ENCODE results near the gene SETBP1. TPM values are rescaled to one million over a fixed set of nuclear protein-coding genes. Genes with fewer than 3 reads are reported as not detected.

SETBP1 gene
- total RNA-seq, 1 donor from 2014 or later, result 12.4 TPM

DNA sequence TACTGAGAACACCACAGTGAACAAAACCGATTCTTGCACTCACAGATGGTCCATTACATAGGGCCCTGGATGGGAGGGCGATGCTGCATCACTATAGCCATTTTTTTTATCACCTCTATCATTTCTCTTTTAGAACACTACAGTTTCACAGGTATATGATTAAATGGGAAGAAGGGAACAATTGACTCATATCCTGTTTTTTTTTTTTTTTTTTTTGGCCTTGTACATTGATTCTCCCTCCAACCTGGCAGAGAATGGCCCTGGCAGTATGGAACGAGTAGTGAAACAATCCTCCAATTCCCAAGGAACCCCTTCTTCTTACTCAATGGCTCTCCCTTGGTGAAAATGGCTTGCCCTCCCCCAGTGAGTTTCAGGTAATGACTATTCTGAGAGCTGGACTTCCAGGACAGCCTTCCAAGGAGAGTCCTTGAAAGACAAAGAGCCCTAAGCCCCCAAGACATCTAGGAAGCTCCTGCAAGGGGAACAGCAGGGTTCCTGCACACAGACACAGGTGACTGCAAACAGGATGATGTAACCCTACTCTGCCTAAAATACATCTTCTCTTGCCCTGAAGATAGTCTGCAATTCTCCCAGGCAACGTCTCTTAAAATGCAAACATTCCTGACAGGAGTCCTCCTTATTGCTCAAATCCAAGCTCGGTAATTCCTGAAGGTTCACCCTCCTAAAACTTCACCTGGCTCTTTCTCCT lies 405.4 kb downstream of the SETBP1 start:
- no peak overlapping the region for H3K9ac ChIP-seq (ENCODE audit: low read length)
- H4K20me1 ChIP-seq (ENCODE audit: insufficient read depth, low read length), result no peaks in the 10 kb centered on the region
- H2AFZ ChIP-seq (ENCODE audit: low read depth, low read length), result no peak overlapping the region
- TF ChIP-seq CTCF (IDR thresholded peaks at IDR 0.05; ENCODE audit: insufficient read depth, low read depth, low read length) (no peak), EZH2 (IDR thresholded peaks at IDR 0.05; ENCODE audit: insufficient read depth, low read length) (no peak)
- no peak overlapping the region for H3K27ac ChIP-seq (ENCODE audit: low read depth, low read length)
- H3K4me3 ChIP-seq (ENCODE audit: insufficient read depth, low read depth, low read length), result no peak overlapping the region
- H3K36me3 ChIP-seq (ENCODE audit: insufficient read depth, low read length), result no peaks in the 10 kb centered on the region
- H3K27me3 ChIP-seq (ENCODE audit: insufficient read depth, low read length), result no peaks in the 10 kb centered on the region
- FAIRE-seq (no peak), DNase-seq (ENCODE audit: low read depth) (no peak)
- no peaks in the 10 kb centered on the region for H3K4me1 ChIP-seq (ENCODE audit: insufficient read depth, low read length)
- H3K36me3 Mint-ChIP-seq (ENCODE audit: low read depth, unreplicated experiment), result no peaks in the 10 kb centered on the region
- H3K4me2 ChIP-seq (ENCODE audit: low read length), result no peak overlapping the region
- H3K79me2 ChIP-seq (ENCODE audit: insufficient read depth, low read length), result no peaks in the 10 kb centered on the region
- H3K9me3 ChIP-seq (ENCODE audit: insufficient read depth, low read depth, low read length), result no peaks in the 10 kb centered on the region
- H3K4me1 Mint-ChIP-seq (ENCODE audit: low read depth, unreplicated experiment), result no peaks in the 10 kb centered on the region
- peaks cover under 1% of the 10 kb centered on the region for H3K9me3 Mint-ChIP-seq (ENCODE audit: unreplicated experiment)
- peaks cover 5% of the 10 kb centered on the region for H3K27me3 Mint-ChIP-seq (ENCODE audit: low read depth, unreplicated experiment)
- H3K4me3 Mint-ChIP-seq (ENCODE audit: unreplicated experiment), result no peak overlapping the region
- H3K27ac Mint-ChIP-seq (ENCODE audit: unreplicated experiment), result no peak overlapping the region

- H3K4me3 Mint-ChIP-seq (ENCODE audit: unreplicated experiment), result no peak overlapping the region
- Histone ChIP-seq H3K9ac (ENCODE audit: low read length) (no peak overlapping the region), H3K79me2 (ENCODE audit: insufficient read depth, low read length) (no peaks in the 10 kb centered on the region), H3K4me2 (ENCODE audit: low read length) (no peak overlapping the region), H2AFZ (ENCODE audit: low read depth, low read length) (no peak overlapping the region), H3K27me3 (ENCODE audit: insufficient read depth, low read length) (no peaks in the 10 kb centered on the region), H3K36me3 (ENCODE audit: insufficient read depth, low read length) (no peaks in the 10 kb centered on the region), H3K4me3 (ENCODE audit: insufficient read depth, low read depth, low read length) (no peak overlapping the region), H3K9me3 (ENCODE audit: insufficient read depth, low read depth, low read length) (no peaks in the 10 kb centered on the region), H3K4me1 (ENCODE audit: insufficient read depth, low read length) (no peaks in the 10 kb centered on the region), H4K20me1 (ENCODE audit: insufficient read depth, low read length) (no peaks in the 10 kb centered on the region), H3K27ac (ENCODE audit: low read depth, low read length) (no peak overlapping the region)
- H3K27ac Mint-ChIP-seq (ENCODE audit: unreplicated experiment), result no peak overlapping the region
- H3K4me1 Mint-ChIP-seq (ENCODE audit: low read depth, unreplicated experiment), result no peaks in the 10 kb centered on the region
- H3K36me3 Mint-ChIP-seq (ENCODE audit: low read depth, unreplicated experiment), result no peaks in the 10 kb centered on the region
- DNase-seq (ENCODE audit: low read depth) (no peak), FAIRE-seq (no peak)
- peaks cover 6% of the 10 kb centered on the region for H3K27me3 Mint-ChIP-seq (ENCODE audit: low read depth, unreplicated experiment)
- no peak for TF ChIP-seq EZH2 (IDR thresholded peaks at IDR 0.05; ENCODE audit: insufficient read depth, low read length)
- TF ChIP-seq CTCF (IDR thresholded peaks at IDR 0.05; ENCODE audit: insufficient read depth, low read depth, low read length), result no peak
- peaks cover 2% of the 10 kb centered on the region for H3K9me3 Mint-ChIP-seq (ENCODE audit: unreplicated experiment)
Measured at GRCh38 chr18:45086777-45087176, 406.1 kb downstream of the SETBP1 start.

GRCh38 chr18:45090526-45091140 lies 409.9 kb downstream of the SETBP1 start:
- no peak overlapping the region for H2AFZ ChIP-seq (ENCODE audit: low read depth, low read length)
- no peaks in the 10 kb centered on the region for H3K79me2 ChIP-seq (ENCODE audit: insufficient read depth, low read length)
- DNase-seq (ENCODE audit: low read depth) (no peak), FAIRE-seq (no peak)
- no peaks in the 10 kb centered on the region for H3K36me3 Mint-ChIP-seq (ENCODE audit: low read depth, unreplicated experiment)
- H4K20me1 ChIP-seq (ENCODE audit: insufficient read depth, low read length), result no peaks in the 10 kb centered on the region
- H3K9me3 Mint-ChIP-seq (ENCODE audit: unreplicated experiment), result peaks cover 2% of the 10 kb centered on the region
- peaks cover 8% of the 10 kb centered on the region for H3K27me3 Mint-ChIP-seq (ENCODE audit: low read depth, unreplicated experiment)
- H3K4me3 Mint-ChIP-seq (ENCODE audit: unreplicated experiment), result no peak overlapping the region
- no peaks in the 10 kb centered on the region for H3K27me3 ChIP-seq (ENCODE audit: insufficient read depth, low read length)
- no peaks in the 10 kb centered on the region for H3K4me1 Mint-ChIP-seq (ENCODE audit: low read depth, unreplicated experiment)
- H3K27ac ChIP-seq (ENCODE audit: low read depth, low read length), result no peak overlapping the region
- no peak overlapping the region for H3K9ac ChIP-seq (ENCODE audit: low read length)
- H3K36me3 ChIP-seq (ENCODE audit: insufficient read depth, low read length), result no peaks in the 10 kb centered on the region
- H3K4me1 ChIP-seq (ENCODE audit: insufficient read depth, low read length), result no peaks in the 10 kb centered on the region
- H3K4me3 ChIP-seq (ENCODE audit: insufficient read depth, low read depth, low read length), result no peak overlapping the region
- no peak overlapping the region for H3K27ac Mint-ChIP-seq (ENCODE audit: unreplicated experiment)
- no peaks in the 10 kb centered on the region for H3K9me3 ChIP-seq (ENCODE audit: insufficient read depth, low read depth, low read length)
- TF ChIP-seq CTCF (IDR thresholded peaks at IDR 0.05; ENCODE audit: insufficient read depth, low read depth, low read length) (no peak), EZH2 (IDR thresholded peaks at IDR 0.05; ENCODE audit: insufficient read depth, low read length) (no peak)
- H3K4me2 ChIP-seq (ENCODE audit: low read length), result no peak overlapping the region

Data from astrocyte (in vitro differentiated cells and primary cell).